ENCODE measurements around the gene CAMP.

DNA sequence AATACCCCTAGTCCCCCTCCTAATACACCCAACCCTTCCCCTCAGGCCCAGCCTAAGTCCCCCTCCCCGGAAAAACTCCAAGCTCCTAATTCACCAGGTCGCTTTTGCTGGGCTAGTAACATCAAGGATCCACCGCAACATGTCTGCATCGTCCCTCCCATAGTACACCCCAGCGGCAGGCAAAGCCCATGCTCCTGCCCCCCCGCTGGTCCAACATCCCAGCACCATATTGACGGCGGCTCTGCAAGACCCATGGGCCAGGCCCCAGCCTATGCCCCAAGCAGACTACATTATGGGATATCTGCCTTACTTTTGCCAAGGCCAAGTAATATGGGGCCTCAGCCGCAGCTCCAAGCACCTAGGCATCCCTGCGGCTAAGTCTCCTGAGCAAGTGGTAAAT lies 51.2 kb downstream of the CAMP start:
- TF ChIP-seq POLR2A (IDR thresholded peaks at IDR 0.05) (no peak), CTCF (IDR thresholded peaks at IDR 0.05) (no peak), POLR2AphosphoS5 (IDR thresholded peaks at IDR 0.05) (no peak)
